IMR-90 (cell line): Measurements from ENCODE around the gene SMAD7. TPM values are rescaled to one million over a fixed set of nuclear protein-coding genes. Genes with fewer than 3 reads are reported as not detected.

Experiments used
- ATAC-seq: fragments of 200-7000 bp; cut with Tn5 transposase; 2 replicates; pipeline ENCODE4 v1.9.1; 2020; ENCODE audit warnings: low read depth, mild to moderate bottlenecking, moderate library complexity
- BruUV-seq: library from RNA; stranded (reverse); fragments of 400-500 nt; replicated peaks from 2 replicates; lab custom pipeline; 2021; lab: Mats Ljungman, UMichigan
- CTCF ChIA-PET: fragments of 300-600 bp; formaldehyde crosslinking; extraction: SDS; loops from one replicate; lab custom pipeline; 2021; ENCODE audit warnings: antibody characterized with exemption; lab: Yijun Ruan, JAX
- POLR2A ChIA-PET: fragments of 300-600 bp; sonication (Branson Sonifier 250); formaldehyde crosslinking; loops from one replicate; lab custom pipeline; 2022; ENCODE audit warnings: antibody characterized with exemption; ENCODE audit not compliant: unreplicated experiment; lab: Charles Lee
- DNase-seq: peaks from one replicate; pipeline ENCODE4 v3.0.0; 2013
- H2AFZ ChIP-seq: replicated peaks from 2 replicates; pipeline ENCODE3; 2013; ENCODE audit warnings: low read length, mild to moderate bottlenecking; ENCODE audit not compliant: poor library complexity
- H2AK5ac ChIP-seq: 2 replicates; pipeline ENCODE4 v1.6.1; 2013; ENCODE audit warnings: low read depth, low read length, inconsistent platforms
- H2AK9ac ChIP-seq: replicated peaks from 2 replicates; pipeline ENCODE3; 2013; ENCODE audit warnings: mild to moderate bottlenecking, low read depth, low read length, moderate library complexity; ENCODE audit not compliant: poor library complexity
- H2BK120ac ChIP-seq: 2 replicates; pipeline ENCODE4 v1.6.1; 2013; ENCODE audit warnings: low read depth, low read length, inconsistent platforms
- H2BK15ac ChIP-seq: 3 replicates; pipeline ENCODE4 v1.6.1; 2013; ENCODE audit warnings: low read depth, low read length, inconsistent platforms
- H2BK20ac ChIP-seq: 2 replicates; pipeline ENCODE4 v1.6.1; 2013; ENCODE audit warnings: low read depth, mild to moderate bottlenecking, inconsistent platforms, low read length, moderate library complexity
- H2BK5ac ChIP-seq: 2 replicates; pipeline ENCODE4 v1.6.1; 2013; ENCODE audit warnings: mild to moderate bottlenecking, low read depth, low read length, inconsistent platforms; ENCODE audit not compliant: poor library complexity, severe bottlenecking
- H3K14ac ChIP-seq: replicated peaks from 2 replicates; pipeline ENCODE4 v1.6.1; 2013; ENCODE audit warnings: low read depth, low read length, inconsistent platforms
- H3K18ac ChIP-seq: 2 replicates; pipeline ENCODE4 v1.6.1; 2013; ENCODE audit warnings: low read depth, low read length, control low read depth
- H3K23ac ChIP-seq: 2 replicates; pipeline ENCODE4 v1.6.1; 2013; ENCODE audit warnings: low read depth, low read length, inconsistent platforms
- H3K27ac ChIP-seq: 2 replicates; pipeline ENCODE4 v1.5.1; 2013; ENCODE audit warnings: mild to moderate bottlenecking, control low read depth, low read length; ENCODE audit not compliant: insufficient read depth
- H3K27me3 ChIP-seq: 2 replicates; pipeline ENCODE4 v1.6.1; 2013; ENCODE audit warnings: low read length; ENCODE audit not compliant: control insufficient read depth, insufficient read depth
- H3K36me3 ChIP-seq: 2 replicates; pipeline ENCODE4 v1.6.1; 2013; ENCODE audit warnings: low read length, mixed read lengths; ENCODE audit not compliant: control insufficient read depth, insufficient read depth
- H3K4ac ChIP-seq: 2 replicates; pipeline ENCODE4 v1.6.1; 2013; ENCODE audit warnings: low read depth, low read length, inconsistent platforms
- H3K4me1 ChIP-seq: 2 replicates; pipeline ENCODE4 v1.6.1; 2013; ENCODE audit warnings: low read length, mixed read lengths; ENCODE audit not compliant: control insufficient read depth, insufficient read depth
- H3K4me2 ChIP-seq: 2 replicates; pipeline ENCODE4 v1.6.1; 2013; ENCODE audit warnings: low read depth, mild to moderate bottlenecking, control low read depth, low read length, moderate library complexity
- H3K4me3 ChIP-seq: 2 replicates; pipeline ENCODE4 v1.5.1; 2013; ENCODE audit warnings: low read depth, mild to moderate bottlenecking, control low read depth, low read length, moderate library complexity; ENCODE audit not compliant: insufficient read depth
- H3K56ac ChIP-seq: 2 replicates; pipeline ENCODE4 v1.6.1; 2013; ENCODE audit warnings: low read length, inconsistent platforms; ENCODE audit not compliant: insufficient read depth; ENCODE audit errors: extremely low read depth
- H3K79me1 ChIP-seq, 2 experiments: 2 replicates each; pipeline ENCODE4 v1.6.1; 2013; ENCODE audit warnings: low read length in 2 of 2, inconsistent platforms in 1 of 2, low read depth in 1 of 2
- H3K9ac ChIP-seq: 2 replicates; pipeline ENCODE4 v1.6.1; 2013; ENCODE audit warnings: low read depth, low read length, control low read depth
- H3K9me1 ChIP-seq: 2 replicates; pipeline ENCODE4 v1.6.1; 2013; ENCODE audit warnings: low read length, inconsistent platforms; ENCODE audit not compliant: insufficient read depth
- H3K9me3 ChIP-seq: 2 replicates; pipeline ENCODE4 v1.6.1; 2013; ENCODE audit warnings: low read length; ENCODE audit not compliant: control insufficient read depth, insufficient read depth
- H4K20me1 ChIP-seq: 2 replicates; pipeline ENCODE4 v1.6.1; 2013; ENCODE audit warnings: low read length, inconsistent platforms; ENCODE audit not compliant: insufficient read depth
- H4K5ac ChIP-seq: 2 replicates; pipeline ENCODE4 v1.6.1; 2013; ENCODE audit warnings: mild to moderate bottlenecking, low read depth, low read length, control low read depth
- H4K8ac ChIP-seq, 2 experiments: 2 replicates each; pipeline ENCODE4 v1.6.1; 2013; ENCODE audit warnings: low read depth in 2 of 2, low read length in 2 of 2, control low read depth in 1 of 2, inconsistent platforms in 1 of 2
- H4K91ac ChIP-seq: 2 replicates; pipeline ENCODE4 v1.6.1; 2013; ENCODE audit warnings: low read depth, low read length, inconsistent platforms; ENCODE audit not compliant: insufficient read depth
- WGBS, 2 experiments: methylation state at CpG; one replicate each; pipeline versions ENCODE4 v1.1.5 to v1.1.7; 2013; ENCODE audit warnings: missing lambda C conversion rate in 2 of 2; ENCODE audit not compliant: insufficient read length in 1 of 2; ENCODE audit errors: extremely low coverage in 2 of 2; 5-methylcytosine and 5-hydroxymethylcytosine counted together
- dilution Hi-C: fragments of 300-500 bp; cut with HindIII; formaldehyde crosslinking; loops from one replicate; pipeline ENCODE4 v1.14.3; 2018; ENCODE audit warnings: low sequenced_read_pairs; ENCODE audit not compliant: unreplicated experiment
- in situ Hi-C: fragments of 300-500 bp; cut with MboI; formaldehyde crosslinking; loops from 3 replicates; pipeline ENCODE4 v1.14.3; 2019; ENCODE audit warnings: low sequenced_read_pairs, inconsistent platforms, mixed read lengths
- intact Hi-C: fragments of 100-400 bp; cut with micrococcal nuclease; formaldehyde crosslinking; loops from 2 replicates; pipeline ENCODE4 v1.10.0; 2022
- polyA plus RNA-seq, 3 experiments: library from polyadenylated mRNA; depleted of rRNA; stranded (reverse); fragments of >200 nt; gene quantifications; 2 replicates each; pipeline ENCODE4 v1.2.3, GENCODE V29; 2012; ENCODE audit warnings: low replicate concordance in 1 of 3
- total RNA-seq: library from RNA; depleted of rRNA; stranded (reverse); fragments of >200 nt; gene quantifications from 2 replicates; pipeline ENCODE4 v1.2.3, GENCODE V29; 2012
- TF ChIP-seq, protein P1 (sequence below): fragments of 150-350 bp; IDR thresholded peaks from 2 replicates; pipeline ENCODE4 v1.6.1; 2017; ENCODE audit warnings: mild to moderate bottlenecking, antibody characterized with exemption, low read length, low read depth

SMAD7 gene
- total and polyA plus RNA-seq, 2 of the 4 experiments (the other 2 are of a cell fraction): 15.8 to 17.6 TPM

DNA sequence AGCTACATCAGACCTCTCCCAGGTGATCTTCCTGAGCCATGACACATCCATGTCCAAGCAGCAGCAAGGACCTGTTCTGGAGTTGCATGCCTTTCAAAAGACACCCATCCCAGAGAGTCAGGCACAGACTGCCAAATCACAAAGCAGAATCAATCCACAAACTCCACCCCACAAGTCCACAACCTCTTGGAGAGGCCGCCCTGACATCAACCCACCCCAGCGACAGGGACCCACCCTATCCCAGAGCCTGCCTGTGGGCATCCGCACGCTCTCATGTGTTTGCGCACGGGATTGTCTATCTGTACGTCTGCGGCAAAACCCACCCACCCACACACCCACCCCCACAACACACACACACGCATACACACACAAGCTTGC, 11.9 kb downstream of the SMAD7 start:
- ChIA-PET POLR2A (no interaction called here), CTCF (interaction anchor here (0.5 kb wide), 1 partner anchor 23 kb away, joined by 4 read pairs; no protein-coding TSS in a partner anchor)
- intact Hi-C loops (no loop called here), in situ Hi-C loops (loop anchor here (25.0 kb wide), 1 partner anchor 402 kb away; the partner anchor contains the start of gene CTIF), dilution Hi-C loops (no loop called here)
- BruUV-seq: no TSS peak
- TF ChIP-seq, protein P1, sequence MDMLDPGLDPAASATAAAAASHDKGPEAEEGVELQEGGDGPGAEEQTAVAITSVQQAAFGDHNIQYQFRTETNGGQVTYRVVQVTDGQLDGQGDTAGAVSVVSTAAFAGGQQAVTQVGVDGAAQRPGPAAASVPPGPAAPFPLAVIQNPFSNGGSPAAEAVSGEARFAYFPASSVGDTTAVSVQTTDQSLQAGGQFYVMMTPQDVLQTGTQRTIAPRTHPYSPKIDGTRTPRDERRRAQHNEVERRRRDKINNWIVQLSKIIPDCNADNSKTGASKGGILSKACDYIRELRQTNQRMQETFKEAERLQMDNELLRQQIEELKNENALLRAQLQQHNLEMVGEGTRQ: no peak
- peak overlapping the region; percentile 77 for H3K4ac ChIP-seq
- H3K4me2 ChIP-seq: peak overlapping the region; percentile 42
- no peak for DNase-seq
- peaks cover 20% of the 10 kb centered on the region for H3K36me3 ChIP-seq
- peak overlapping the region; percentile 18; the same call in 1 of the 2 replicates for H2BK120ac ChIP-seq
- H3K18ac ChIP-seq: no peak overlapping the region
- no peak overlapping the region for H4K5ac ChIP-seq
- H2BK20ac ChIP-seq: peak overlapping the region; percentile 3; the same call in 1 of the 2 replicates
- no peak overlapping the region for H3K56ac ChIP-seq
- peaks cover 63% of the 10 kb centered on the region for H3K4me1 ChIP-seq
- no peaks in the 10 kb centered on the region for H3K9me3 ChIP-seq
- H3K79me1 ChIP-seq: peaks cover 4 to 91% of the 10 kb centered on the region in 2 experiments; a peak in 2 of 4 replicates
- H2AFZ ChIP-seq: no peak overlapping the region
- no peak overlapping the region for H3K4me3 ChIP-seq
- peak overlapping the region; percentile 58 for H3K14ac ChIP-seq
- H2BK5ac ChIP-seq: peak overlapping the region; percentile 3
- H2AK9ac ChIP-seq: peak overlapping the region; percentile 17
- H3K9me1 ChIP-seq: peaks cover 48% of the 10 kb centered on the region
- no peaks in the 10 kb centered on the region for H3K27me3 ChIP-seq
- H4K91ac ChIP-seq: peak overlapping the region; percentile 12; the same call in 1 of the 2 replicates
- peak overlapping the region; percentile 20; the same call in 1 of the 2 replicates for H2AK5ac ChIP-seq
- WGBS, 2 experiments: no CpG with 5 or more reads among the region's 9 CpGs
- H4K20me1 ChIP-seq: peaks cover 94% of the 10 kb centered on the region
- ATAC-seq: no peak
- no peak overlapping the region for H2BK15ac ChIP-seq
- H3K9ac ChIP-seq: no peak overlapping the region
- H3K27ac ChIP-seq: peak overlapping the region; percentile 71; the same call in 1 of the 2 replicates
- H3K23ac ChIP-seq: peak overlapping the region; percentile 68; the same call in 1 of the 2 replicates
- H4K8ac ChIP-seq: peak overlapping the region in 1 of 2 experiments; percentile 73; a peak in 2 of 4 replicates
